HCT116 (cell line): Measurements from ENCODE around the gene ATP1A2. TPM values are rescaled to one million over a fixed set of nuclear protein-coding genes. Genes with fewer than 3 reads are reported as not detected.

ENCODE experiments used
- ATAC-seq: fragments of 200-7000 bp; cut with Tn5 transposase; 2 replicates; pipeline ENCODE4 v1.9.1; 2020; ENCODE audit warnings: mild to moderate bottlenecking, moderate library complexity
- BruUV-seq: library from RNA; stranded (reverse); fragments of 400-500 nt; replicated peaks from 2 replicates; lab custom pipeline; 2021; lab: Mats Ljungman, UMichigan
- CTCF ChIA-PET: fragments of 300-600 bp; sonication (Branson Sonifier 250); formaldehyde crosslinking; loops from one replicate; lab custom pipeline; 2021; ENCODE audit warnings: antibody characterized with exemption; lab: Charles Lee
- POLR2A ChIA-PET: fragments of 300-600, 350-600 bp; sonication (Branson Sonifier 250); formaldehyde crosslinking; loops from one replicate; lab custom pipeline; 2021; ENCODE audit warnings: antibody characterized with exemption; lab: Charles Lee
- RAD21 ChIA-PET, 2 experiments: fragments of 300-600 bp; sonication (Branson Sonifier 250); formaldehyde crosslinking; loops; one replicate each; lab custom pipeline; 2023; ENCODE audit warnings: low total read pairs in 2 of 2; ENCODE audit not compliant: uncharacterized antibody in 2 of 2, unreplicated experiment in 2 of 2, low non-redundant PET in 1 of 2; lab: Charles Lee
- DNase-seq: peaks from one replicate; pipeline ENCODE4 v3.0.0-alpha.2; 2010; ENCODE audit warnings: low read depth, low spot score
- H2AFZ ChIP-seq: fragments of 200-600 bp; shearing (Covaris generic), sonication (generic); 2 replicates; pipeline ENCODE4 v1.6.1; 2017; ENCODE audit warnings: low read depth, mixed run types, mixed read lengths, antibody characterized with exemption, low read length; ENCODE audit not compliant: poor library complexity, severe bottlenecking
- H3K27ac ChIP-seq: 2 replicates; pipeline ENCODE4 v1.5.1; 2012; ENCODE audit warnings: low read depth, low read length
- H3K27me3 ChIP-seq: fragments of 200-600 bp; sonication (generic); 2 replicates; pipeline ENCODE4 v1.6.1; 2016; ENCODE audit warnings: mixed run types, low read length, mixed read lengths; ENCODE audit not compliant: insufficient read depth
- H3K36me3 ChIP-seq, 2 experiments: fragments of 200-500 bp in 1 of 2; fragments of 200-600 bp in 1 of 2; sonication (Bioruptor generic) in 1 of 2; sonication (generic) in 1 of 2; 2 replicates each; pipeline versions ENCODE4 v1.5.1 to v1.6.1; 2014 to 2016; ENCODE audit warnings: low read length in 2 of 2, inconsistent platforms in 1 of 2, mixed read lengths in 1 of 2, mixed run types in 1 of 2; ENCODE audit not compliant: insufficient read depth in 2 of 2, control insufficient read depth in 1 of 2
- H3K4me1 ChIP-seq, 2 experiments: fragments of 200-600 bp in 1 of 2; sonication (generic) in 1 of 2; 2 replicates each; pipeline versions ENCODE4 v1.5.1 to v1.6.1; 2012 to 2017; ENCODE audit warnings: low read length in 2 of 2, inconsistent platforms in 1 of 2, mild to moderate bottlenecking in 1 of 2, mixed read lengths in 1 of 2, mixed run types in 1 of 2, moderate library complexity in 1 of 2; ENCODE audit not compliant: insufficient read depth in 2 of 2, control insufficient read depth in 1 of 2
- H3K4me2 ChIP-seq: fragments of 200-600 bp; sonication (generic); 2 replicates; pipeline ENCODE4 v1.6.1; 2017; ENCODE audit warnings: mixed run types, low read length, mixed read lengths
- H3K4me3 ChIP-seq, 2 experiments: fragments of 200-600 bp in 1 of 2; sonication (generic) in 1 of 2; replicated peaks in 1 of 2; 2 replicates each; pipeline ENCODE4 v1.5.1; 2011 to 2016; ENCODE audit warnings: low read length in 2 of 2, control low read depth in 1 of 2, low read depth in 1 of 2, mild to moderate bottlenecking in 1 of 2, mixed read lengths in 1 of 2, mixed run types in 1 of 2
- H3K79me2 ChIP-seq: fragments of 200-600 bp; sonication (generic); 2 replicates; pipeline ENCODE4 v1.6.1; 2017; ENCODE audit warnings: mild to moderate bottlenecking, mixed run types, low read length, moderate library complexity, mixed read lengths; ENCODE audit not compliant: insufficient read depth
- H3K9ac ChIP-seq: fragments of 200-600 bp; sonication (generic); 2 replicates; pipeline ENCODE4 v1.6.1; 2016; ENCODE audit warnings: low read length, mixed read lengths
- H3K9me2 ChIP-seq: fragments of 200-600 bp; sonication (generic), shearing (Covaris generic); 2 replicates; pipeline ENCODE4 v1.6.1; 2017; ENCODE audit warnings: mixed run types, mild to moderate bottlenecking, moderate library complexity; ENCODE audit not compliant: insufficient read depth
- H3K9me3 ChIP-seq, 2 experiments: fragments of 200-500 bp in 1 of 2; fragments of 200-600 bp in 1 of 2; sonication (Bioruptor generic) in 1 of 2; sonication (generic) in 1 of 2; 2 replicates each; pipeline ENCODE4 v1.6.1; 2014 to 2017; ENCODE audit warnings: low read length in 2 of 2, mixed read lengths in 2 of 2, inconsistent platforms in 1 of 2, low read depth in 1 of 2, mild to moderate bottlenecking in 1 of 2, mixed run types in 1 of 2, moderate library complexity in 1 of 2; ENCODE audit not compliant: control insufficient read depth in 1 of 2, insufficient read depth in 1 of 2
- H4K20me1 ChIP-seq: fragments of 200-600 bp; sonication (generic), shearing (Covaris generic); 2 replicates; pipeline ENCODE4 v1.6.1; 2017; ENCODE audit warnings: mixed run types, mild to moderate bottlenecking, moderate library complexity; ENCODE audit not compliant: insufficient read depth
- CEBPB ChIP-seq: IDR thresholded peaks from 2 replicates; pipeline ENCODE4 v1.6.1; 2012; ENCODE audit warnings: low read depth
- ELF1 ChIP-seq: IDR thresholded peaks from 2 replicates; pipeline ENCODE4 v1.6.1; 2012; ENCODE audit warnings: low read depth, borderline replicate concordance
- EZH2 ChIP-seq: fragments of 200-600 bp; sonication (generic); IDR thresholded peaks from 2 replicates; pipeline ENCODE4 v1.6.1; 2017; ENCODE audit warnings: antibody characterized with exemption, mixed run types
- FOSL1 ChIP-seq: IDR thresholded peaks from 2 replicates; pipeline ENCODE4 v1.6.1; 2012; ENCODE audit warnings: low read depth
- JUND ChIP-seq: IDR thresholded peaks from 2 replicates; pipeline ENCODE4 v1.6.1; 2012
- MAX ChIP-seq: IDR thresholded peaks from 2 replicates; pipeline ENCODE4 v1.6.1; 2012
- POLR2AphosphoS5 ChIP-seq: IDR thresholded peaks from 2 replicates; pipeline ENCODE4 v1.6.1; 2011; ENCODE audit warnings: mild to moderate bottlenecking, low read depth, low read length, moderate library complexity
- RAD21 ChIP-seq: IDR thresholded peaks from 2 replicates; pipeline ENCODE4 v1.6.1; 2012; ENCODE audit warnings: low read depth, mild to moderate bottlenecking
- SP1 ChIP-seq: IDR thresholded peaks from 2 replicates; pipeline ENCODE4 v1.6.1; 2012; ENCODE audit warnings: low read depth
- SRF ChIP-seq: IDR thresholded peaks from 2 replicates; pipeline ENCODE4 v1.6.1; 2012; ENCODE audit warnings: low read depth
- TCF7L2 ChIP-seq: IDR thresholded peaks from 2 replicates; pipeline ENCODE4 v1.7.0; 2011; ENCODE audit warnings: borderline replicate concordance, inconsistent platforms; ENCODE audit not compliant: insufficient read depth, insufficient read length; ENCODE audit errors: extremely low read depth
- YY1 ChIP-seq: IDR thresholded peaks from 2 replicates; pipeline ENCODE4 v1.6.1; 2011; ENCODE audit warnings: low read length, low read depth, moderate library complexity, mild to moderate bottlenecking; ENCODE audit not compliant: insufficient replicate concordance; ENCODE audit errors: extremely low read depth
- ZBTB33 ChIP-seq: IDR thresholded peaks from 2 replicates; pipeline ENCODE4 v1.6.1; 2011; ENCODE audit warnings: mild to moderate bottlenecking, low read length, moderate library complexity; ENCODE audit not compliant: insufficient replicate concordance; ENCODE audit errors: extremely low read depth
- ZFX ChIP-seq: fragments of 450-650 bp; IDR thresholded peaks from 2 replicates; pipeline ENCODE4 v1.6.1; 2017
- ZNF274 ChIP-seq: fragments of 200-500 bp; sonication (Bioruptor generic); IDR thresholded peaks from 2 replicates; pipeline ENCODE4 v1.6.1; 2014; ENCODE audit warnings: mild to moderate bottlenecking, low read depth, low read length, inconsistent platforms
- intact Hi-C: fragments of 100-400 bp; cut with micrococcal nuclease; formaldehyde crosslinking; loops from 2 replicates; pipeline ENCODE4 v1.10.0; 2022
- total RNA-seq: library from RNA; stranded (reverse); gene quantifications from one replicate; pipeline ENCODE4 v1.2.1, GENCODE V29; 2021; ENCODE audit not compliant: unreplicated experiment

Gene ATP1A2
- total RNA-seq, 1 experiment from 2014 or later = not detected

GRCh38 chr1:160187407-160187806 is 71.8 kb downstream of the ATP1A2 start:
- Histone ChIP-seq H3K9me2 (no peaks in the 10 kb centered on the region), H3K27ac (no peak overlapping the region), H3K9ac (no peak overlapping the region), H3K27me3 (no peaks in the 10 kb centered on the region), H3K9me3 (no peaks in the 10 kb centered on the region), H3K36me3 (no peaks in the 10 kb centered on the region), H2AFZ (no peak overlapping the region), H4K20me1 (no peaks in the 10 kb centered on the region), H3K4me1 (no peaks in the 10 kb centered on the region), H3K4me3 (no peak overlapping the region), H3K4me2 (no peak overlapping the region), H3K79me2 (no peaks in the 10 kb centered on the region)
- no peak for ATAC-seq
- ChIA-PET CTCF (no interaction called here), POLR2A (no interaction called here), RAD21 (no interaction called here)
- no TSS peak for BruUV-seq
- TF ChIP-seq POLR2AphosphoS5 (no peak), RAD21 (no peak), ELF1 (no peak), EZH2 (no peak), ZFX (no peak), MAX (no peak), YY1 (no peak), TCF7L2 (no peak), CEBPB (no peak), SRF (no peak), ZBTB33 (no peak), ZNF274 (no peak), SP1 (no peak), JUND (no peak), FOSL1 (no peak)
- DNase-seq = no peak
- intact Hi-C loops = no loop called here
